H1 (cell line): ENCODE data around the gene PLEKHM3. TPM values are rescaled to one million over a fixed set of nuclear protein-coding genes. Genes with fewer than 3 reads are reported as not detected.

Experiments used
- EGR1 ChIP-seq: IDR thresholded peaks from 2 replicates; pipeline ENCODE4 v1.6.1; 2011; ENCODE audit warnings: low read depth, low read length, borderline replicate concordance
- SP2 ChIP-seq: IDR thresholded peaks from 2 replicates; pipeline ENCODE4 v1.6.1; 2012; ENCODE audit warnings: mild to moderate bottlenecking, low read length, inconsistent platforms
- polyA plus RNA-seq, 7 experiments: library from polyadenylated mRNA; depleted of rRNA in 3 of 7; stranded (reverse) in 5 of 7; unstranded in 2 of 7; fragments of >200 nt in 5 of 7; fragments of 200-250 nt in 2 of 7; gene quantifications; 1 replicate in 5 of 7; 2 replicates in 1 of 7; 4 replicates in 1 of 7; pipeline versions ENCODE4 v1.2.1 to v1.2.3, GENCODE V29; 2011 to 2013; ENCODE audit warnings: missing spikeins in 2 of 7, mixed read lengths in 2 of 7
- total RNA-seq: library from RNA; stranded (reverse); fragmentation: NEBNext Ultra II Directional; extraction: Animal tissue kit (Norgen Biotek cat#: 25700); gene quantifications from 2 replicates; pipeline ENCODE4 v1.2.1, GENCODE V29; 2021

Gene PLEKHM3
- total and polyA plus RNA-seq, 2 of the 8 experiments (the other 6 are each of a cell fraction or from before 2014, with no cell fraction given): 2.3 to 5.8 TPM

- TF ChIP-seq SP2: no peak
- no peak for TF ChIP-seq EGR1
Observed at GRCh38 chr2:207871506-207871905, 153.8 kb downstream of the PLEKHM3 start (continued).
